Urothelium cell line (cell line): Measurements from ENCODE around the gene PPWD1.
"Not testable (repeated sequence)": the region's sequence is repeated elsewhere in the genome, so short reads cannot be mapped to it uniquely, and the experiment has no call there.

Experiments
- DNase-seq: peaks from one replicate; pipeline ENCODE4 v3.0.0; 2011; ENCODE audit warnings: low spot score, mixed read lengths
- FAIRE-seq: peaks from 2 replicates; lab custom pipeline; 2011; peaks lifted over from hg19 to GRCh38; lab: Jason Lieb, UNC

PPWD1 gene

DNA sequence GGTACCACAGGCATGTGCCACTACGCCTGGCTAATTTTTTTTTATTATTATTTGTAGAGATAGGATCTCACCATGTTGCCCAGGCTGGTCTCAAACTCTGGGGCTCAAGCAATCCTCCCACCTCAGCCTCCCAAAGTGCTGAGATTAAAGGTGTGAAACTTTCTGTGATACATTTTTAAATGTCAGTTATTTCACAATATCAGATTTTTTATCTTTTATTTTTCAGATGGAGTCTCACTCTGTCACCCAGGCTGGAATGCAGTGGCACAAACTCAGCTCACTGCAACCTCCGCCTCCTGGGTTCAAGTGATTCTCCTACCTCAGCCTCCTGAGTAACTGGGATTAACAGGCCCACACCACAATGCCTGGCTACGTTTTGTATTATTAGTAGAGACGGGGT is 58.9 kb downstream of the PPWD1 start:
- FAIRE-seq, DNase-seq: not testable (repeated sequence)

DNA sequence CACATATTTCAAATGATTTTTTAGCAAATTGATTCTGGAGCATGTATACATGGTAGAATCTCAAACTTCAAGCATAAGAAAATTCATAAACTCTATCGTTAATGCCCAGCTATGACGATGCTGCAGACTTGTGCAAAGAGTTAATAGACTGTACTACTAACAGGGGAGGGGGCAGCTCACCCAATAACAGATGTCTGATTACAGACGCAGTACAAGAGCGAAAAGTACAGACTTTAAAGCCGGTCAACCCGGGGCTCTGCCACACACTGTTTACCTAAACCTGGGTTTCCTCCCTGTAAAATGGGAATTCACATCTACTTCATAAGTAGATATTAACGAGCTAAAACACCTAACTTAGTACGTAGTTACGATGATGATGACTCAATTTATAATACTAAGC is 60.4 kb downstream of the PPWD1 start:
- no peak for DNase-seq
- no peak for FAIRE-seq

DNA sequence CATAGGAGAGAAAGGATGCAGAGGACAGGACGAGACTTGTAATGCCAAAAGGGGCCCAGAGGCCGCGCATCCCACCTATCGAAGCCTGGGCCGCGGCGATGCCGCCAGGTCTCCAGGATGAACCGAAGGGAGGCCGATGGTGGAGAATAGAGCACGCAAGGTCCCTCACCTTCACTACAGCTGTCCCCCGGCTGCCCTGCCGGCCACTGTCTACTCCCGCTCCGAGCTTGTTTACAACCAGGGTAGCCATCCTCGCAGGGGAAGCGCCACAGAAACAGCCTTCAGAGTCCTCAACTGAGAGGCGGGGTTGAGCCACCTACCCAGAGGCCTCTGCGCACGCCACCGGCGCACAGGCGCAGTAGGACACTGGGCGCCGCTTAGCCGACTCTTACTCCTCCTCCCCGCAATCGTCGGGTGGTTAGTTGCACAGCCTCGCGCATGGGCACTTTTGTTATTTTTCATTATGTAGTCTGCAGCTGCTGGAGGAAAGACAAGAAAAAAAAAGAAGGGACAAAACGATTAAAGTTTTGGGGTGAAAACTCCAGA is 61.0 kb downstream of the PPWD1 start, which contains the start of gene TRIM23:
Gene TRIM23, minus strand, starts transcription at position 309 of the 546 bp plus-strand sequence. Its CDS starts 59 bp downstream, at position 250.
- DNase-seq (peak; percentile 94), FAIRE-seq (no peak)

DNA sequence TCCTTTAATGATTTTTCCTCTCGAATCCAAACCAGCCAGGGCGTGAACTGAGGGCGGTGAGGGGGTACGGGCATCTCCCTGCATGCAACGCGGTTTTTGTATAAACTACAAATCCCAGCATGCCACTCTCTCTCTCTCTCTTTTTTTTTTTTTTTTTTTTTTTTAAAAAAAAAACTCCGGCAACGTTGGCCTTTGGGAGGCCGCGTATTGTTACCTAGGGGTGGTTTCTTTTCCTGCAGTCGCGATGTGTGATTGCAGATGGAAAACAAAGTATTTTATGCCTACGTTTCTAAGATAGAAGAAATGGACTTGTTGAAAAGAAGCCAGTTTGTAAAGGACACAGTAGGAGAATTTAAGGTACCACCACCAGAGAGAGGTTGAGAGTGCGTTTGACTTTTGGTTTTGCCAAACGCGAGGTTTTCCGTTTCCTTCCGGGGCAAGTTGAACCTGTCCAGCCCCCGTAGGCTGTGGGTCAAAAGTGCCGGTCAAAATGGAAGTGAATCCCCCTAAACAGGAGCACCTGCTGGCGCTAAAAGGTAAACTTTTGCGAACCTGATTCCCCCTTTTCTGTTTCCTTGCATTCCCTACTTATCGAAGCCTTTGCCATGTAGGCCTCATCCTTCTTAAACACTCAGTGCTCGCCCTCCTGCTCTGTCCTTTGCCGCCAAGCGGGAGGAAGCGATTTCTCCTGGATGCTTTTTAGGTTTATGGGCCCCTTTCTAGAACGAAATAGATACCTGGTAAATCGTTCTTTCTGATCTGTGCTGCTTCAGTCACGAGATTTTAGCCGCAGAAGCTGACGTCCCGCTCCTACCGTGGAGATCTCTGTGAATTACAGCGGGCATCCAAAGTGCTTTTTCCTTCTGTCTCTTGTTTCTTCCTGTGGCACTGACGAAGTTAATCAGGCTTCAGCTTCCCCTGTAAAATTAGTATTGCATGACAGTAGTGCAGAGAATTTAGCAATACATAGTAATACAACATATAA is 61.8 kb downstream of the PPWD1 start, which contains the start of the genes SHLD3 and TRAPPC13:
Gene SHLD3, plus strand, starts transcription at position 457 of the 985 bp plus-strand sequence. CDS start 4,561 bp downstream, outside the sequence.
Gene TRAPPC13, plus strand, starts transcription at position 457 of the 985 bp plus-strand sequence. Its CDS starts 34 bp downstream, at position 491.
- peak; percentile 85 for DNase-seq
- no peak for FAIRE-seq

DNA sequence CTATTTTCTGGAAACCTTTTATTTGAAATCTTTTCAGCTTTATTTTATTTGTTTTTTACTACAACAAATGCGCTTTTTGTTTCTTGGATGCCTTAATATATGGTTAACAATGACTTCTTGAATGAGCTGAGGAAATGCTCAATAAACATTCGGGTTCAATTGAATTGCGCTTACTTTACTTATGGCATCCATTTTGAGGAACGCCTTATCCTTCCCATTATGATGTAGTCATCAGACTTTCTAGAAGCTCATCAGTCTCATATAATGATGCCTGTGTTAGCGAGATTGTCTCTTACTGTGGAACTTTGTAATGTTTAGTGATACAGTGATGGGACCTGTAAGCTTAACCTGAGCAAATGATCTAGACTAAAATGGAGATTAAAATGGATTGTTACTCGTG is 62.6 kb downstream of the PPWD1 start:
- DNase-seq (no peak), FAIRE-seq (no peak)

DNA sequence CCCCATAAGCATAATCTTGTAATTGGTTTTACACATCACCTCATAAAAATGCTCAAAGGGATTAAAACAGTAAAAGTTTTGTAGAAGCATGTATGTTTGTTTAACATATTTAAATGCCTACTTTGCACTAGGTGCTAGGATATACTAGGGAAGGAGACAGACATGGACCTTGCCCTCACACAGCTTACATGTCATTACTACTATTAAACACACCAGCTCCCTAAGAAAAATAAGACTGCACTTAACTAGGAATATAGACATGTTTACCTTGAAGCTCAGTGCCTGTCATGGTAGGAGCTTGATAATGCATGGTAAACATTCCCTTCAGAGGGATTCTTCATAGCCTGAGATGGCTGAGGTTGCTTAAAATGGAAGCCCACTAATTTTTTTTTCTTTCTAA is 67.9 kb downstream of the PPWD1 start:
- no peak for FAIRE-seq
- DNase-seq: no peak
